Hematopoietic multipotent progenitor cell treated with erythropoietin and hydrocortisone succinate and interleukin-3 and kit ligand, for 8 days (in vitro differentiated cells): ENCODE data around the gene MLPH.

Experiments used
- DNase-seq: peaks from one replicate; pipeline ENCODE4 v3.0.0-alpha.2; 2015

The MLPH gene

DNA sequence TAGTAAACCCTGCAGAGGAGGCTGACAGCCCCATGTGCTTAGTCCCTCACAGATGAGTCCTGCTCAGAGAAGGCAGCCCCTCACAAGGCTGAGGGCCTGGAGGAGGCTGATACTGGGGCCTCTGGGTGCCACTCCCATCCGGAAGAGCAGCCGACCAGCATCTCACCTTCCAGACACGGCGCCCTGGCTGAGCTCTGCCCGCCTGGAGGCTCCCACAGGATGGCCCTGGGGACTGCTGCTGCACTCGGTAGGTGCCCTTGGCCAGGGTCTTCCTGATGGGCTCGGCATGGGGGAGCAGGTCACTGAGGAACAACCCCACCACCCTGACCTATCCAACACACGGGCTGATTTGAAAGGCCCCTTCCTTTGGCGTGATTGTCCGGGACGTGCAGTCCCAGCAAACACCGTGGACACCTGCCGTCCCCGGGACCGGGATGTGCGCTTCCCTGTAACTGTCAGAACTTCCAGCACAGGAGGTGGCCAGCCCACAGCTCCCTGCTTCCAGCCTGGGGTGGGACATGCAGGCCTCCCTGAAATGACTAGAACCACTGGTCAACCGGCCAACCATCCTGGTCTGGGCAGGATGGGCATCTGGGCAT is 38.6 kb downstream of the MLPH start:
- no peak for DNase-seq

DNA sequence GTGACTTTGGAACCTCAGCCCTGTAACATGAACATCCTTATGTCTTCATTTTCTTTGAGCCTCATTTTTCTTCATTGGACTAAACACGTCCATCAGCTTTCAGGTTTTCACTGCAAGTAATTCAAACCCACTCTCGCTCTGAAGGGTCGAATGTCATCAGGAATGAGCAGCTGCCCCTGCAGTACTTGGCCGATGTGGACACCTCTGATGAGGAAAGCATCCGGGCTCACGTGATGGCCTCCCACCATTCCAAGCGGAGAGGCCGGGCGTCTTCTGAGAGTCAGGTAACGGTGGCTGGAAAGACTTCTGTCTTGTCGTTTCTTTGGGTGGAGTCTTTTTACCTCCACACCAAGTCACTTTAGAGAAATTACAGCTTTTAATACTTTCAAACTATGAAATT is 40.2 kb downstream of the MLPH start:
- DNase-seq, result no peak

DNA sequence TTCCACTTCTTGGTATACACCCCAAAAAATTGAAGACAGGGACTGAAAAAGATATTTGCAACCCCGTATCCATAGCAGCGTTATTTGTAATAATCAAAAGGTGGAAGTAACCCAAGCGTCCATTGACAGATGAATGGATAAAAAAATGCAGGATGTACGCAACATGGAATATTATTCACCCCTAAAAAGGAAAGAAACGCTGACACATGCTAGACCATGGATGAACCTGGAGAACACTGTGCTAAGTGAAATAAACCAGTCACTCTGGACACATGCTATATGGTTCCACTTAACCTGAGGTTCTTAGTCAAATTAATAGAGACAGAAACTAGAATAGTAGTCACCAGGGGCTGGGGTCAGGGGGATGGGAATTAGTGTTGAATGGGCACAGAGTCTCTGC is 40.7 kb downstream of the MLPH start:
- no peak for DNase-seq

DNA sequence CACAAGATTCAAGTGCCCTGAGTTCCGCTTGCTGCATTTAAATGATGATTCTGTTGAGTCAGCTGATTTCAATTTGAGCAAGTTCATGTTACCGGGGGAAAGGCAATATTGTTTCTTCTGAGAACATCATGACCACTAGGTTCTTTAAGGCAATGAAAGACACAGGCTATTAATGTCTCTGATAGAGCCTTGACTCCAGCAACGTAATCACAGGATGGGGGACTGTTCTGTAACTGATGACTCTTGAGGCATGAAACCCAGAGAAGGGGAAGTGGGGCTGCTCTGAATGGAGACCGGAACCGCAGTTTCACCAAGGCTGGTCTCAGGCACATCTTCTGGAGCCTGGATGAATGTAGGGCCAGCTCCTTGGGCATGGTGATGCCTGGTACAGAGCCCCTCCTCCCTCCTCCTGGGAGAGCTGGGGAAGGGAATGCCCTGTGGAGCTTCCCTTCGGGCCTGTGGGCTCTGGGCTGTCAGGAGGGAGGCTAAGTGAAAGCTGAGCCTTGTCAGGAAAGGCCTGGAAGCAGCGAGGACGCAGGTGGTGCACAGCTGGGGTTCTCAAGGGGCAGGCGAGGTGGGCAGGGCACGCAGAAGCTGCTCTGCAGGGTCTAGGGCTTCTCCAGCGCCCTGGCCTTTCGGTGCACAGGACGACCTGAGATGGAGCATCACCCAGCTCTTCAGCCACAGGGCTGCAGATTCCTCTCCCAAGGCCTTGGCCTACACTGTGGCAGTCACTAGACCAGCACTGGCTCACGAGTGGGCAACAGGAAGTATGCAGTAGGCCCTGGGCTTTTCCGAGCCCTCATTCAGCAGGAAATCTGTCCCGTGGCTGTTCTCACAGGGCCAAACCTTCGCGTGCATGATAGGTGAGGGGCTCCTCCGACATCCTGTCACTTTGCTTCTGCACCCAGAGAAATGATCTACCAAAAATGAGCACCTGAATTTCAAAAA is 42.7 kb downstream of the MLPH start:
- no peak for DNase-seq

DNA sequence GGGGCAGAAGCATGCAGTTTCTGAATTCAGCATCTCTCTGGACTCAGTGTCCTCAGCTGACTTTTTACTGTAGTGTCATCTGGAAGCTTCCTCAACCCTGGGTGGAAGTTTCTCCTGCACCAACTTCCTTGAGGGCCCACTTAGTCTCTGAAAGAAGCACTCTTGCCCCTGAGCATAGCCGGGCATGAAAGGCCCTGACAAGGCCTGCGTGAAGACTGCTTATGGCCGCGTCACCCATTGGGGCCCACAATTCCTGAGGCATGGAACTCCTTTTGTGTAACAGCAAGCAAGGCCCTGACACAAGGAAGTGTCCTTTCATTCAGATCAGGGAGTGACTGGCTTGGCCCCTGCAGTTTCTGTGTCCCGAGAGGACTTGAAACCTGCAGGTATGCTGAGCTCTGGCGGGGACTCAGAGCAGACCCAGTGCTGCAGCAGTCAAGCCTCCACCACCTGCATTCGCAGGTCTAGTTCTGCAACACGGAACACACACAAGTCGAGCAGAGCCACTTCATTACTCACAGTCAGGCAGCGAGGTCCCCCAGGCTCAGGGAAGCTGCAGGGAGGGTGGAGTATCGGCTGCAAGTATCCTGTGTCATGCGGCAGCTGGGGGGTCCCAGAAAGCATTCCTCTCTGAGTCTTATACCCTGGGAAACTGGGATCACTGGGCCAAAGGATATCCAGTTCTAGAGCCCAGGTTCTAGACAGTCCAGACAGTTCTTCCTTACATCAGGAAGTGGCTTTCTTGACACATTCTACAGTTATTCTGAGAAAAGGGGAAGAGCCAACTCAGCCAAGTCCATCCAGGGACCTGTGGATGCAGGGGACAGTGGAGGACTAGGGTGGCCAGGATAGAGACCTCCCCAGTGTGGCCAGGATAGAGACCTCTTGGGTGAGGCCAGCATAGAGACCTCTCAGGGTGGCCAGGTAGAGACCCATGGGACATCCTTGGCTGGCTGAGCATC is 43.7 kb downstream of the MLPH start:
- no peak for DNase-seq

DNA sequence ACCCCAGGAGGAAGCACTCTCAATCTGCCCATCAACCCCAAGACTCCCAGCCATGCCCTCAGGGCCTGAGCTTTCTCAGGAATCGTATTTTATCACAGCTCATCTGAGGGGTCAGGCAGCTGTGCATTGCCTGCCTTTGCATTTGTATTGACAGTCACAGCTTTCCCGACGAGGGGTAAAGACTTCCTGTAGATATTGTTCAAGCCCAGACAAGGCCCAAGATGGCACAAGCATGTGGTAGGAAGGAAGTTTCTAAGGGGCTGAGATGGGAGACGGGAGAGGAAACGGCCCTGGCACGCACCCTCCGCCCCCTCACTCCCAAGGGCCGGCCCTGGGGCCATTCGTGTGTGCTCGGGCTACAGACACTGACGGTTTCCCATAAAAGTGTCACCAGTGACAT is 45.1 kb downstream of the MLPH start:
- no peak for DNase-seq

DNA sequence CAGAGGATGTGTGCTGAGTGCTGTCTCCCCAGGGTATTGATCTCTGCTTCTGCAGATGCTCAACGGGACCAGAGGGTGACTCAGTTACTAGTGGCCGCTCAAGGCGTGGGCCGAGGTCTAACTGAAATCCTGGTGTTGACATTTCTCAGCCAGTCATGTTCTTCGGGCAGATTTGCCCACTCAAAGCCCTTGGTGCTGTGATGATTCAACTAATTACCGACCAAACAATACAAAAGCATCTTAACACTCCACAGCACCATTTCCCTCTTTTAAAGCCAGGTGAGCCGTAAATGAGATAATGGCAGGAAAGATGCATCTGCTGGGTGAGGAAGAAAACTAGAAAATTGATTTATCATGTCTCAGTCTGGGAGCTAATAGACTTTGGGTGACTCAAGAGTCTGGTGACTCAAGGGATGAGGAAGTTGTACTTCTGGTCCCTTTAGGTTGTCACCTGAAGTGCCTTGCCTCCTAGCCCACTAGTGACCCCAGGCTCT is 46.7 kb downstream of the MLPH start:
- no peak for DNase-seq

DNA sequence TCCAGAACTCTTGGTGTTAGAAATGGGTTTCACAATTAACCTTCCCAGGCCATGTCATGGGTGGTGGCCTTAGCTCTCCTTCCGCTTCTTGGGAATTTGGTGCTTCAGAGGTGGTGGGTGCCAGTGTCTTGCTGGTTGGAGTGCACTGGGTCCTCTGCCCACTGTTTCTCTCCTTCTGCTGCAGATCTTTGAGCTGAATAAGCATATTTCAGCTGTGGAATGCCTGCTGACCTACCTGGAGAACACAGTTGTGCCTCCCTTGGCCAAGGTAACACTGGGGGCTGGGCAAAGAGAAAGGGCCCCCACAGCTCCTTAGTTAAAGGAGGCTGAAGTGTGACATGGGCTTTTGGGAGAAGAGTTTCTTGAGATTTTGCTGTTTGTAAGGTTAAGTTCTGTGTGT is 47.3 kb downstream of the MLPH start:
- DNase-seq, result no peak

DNA sequence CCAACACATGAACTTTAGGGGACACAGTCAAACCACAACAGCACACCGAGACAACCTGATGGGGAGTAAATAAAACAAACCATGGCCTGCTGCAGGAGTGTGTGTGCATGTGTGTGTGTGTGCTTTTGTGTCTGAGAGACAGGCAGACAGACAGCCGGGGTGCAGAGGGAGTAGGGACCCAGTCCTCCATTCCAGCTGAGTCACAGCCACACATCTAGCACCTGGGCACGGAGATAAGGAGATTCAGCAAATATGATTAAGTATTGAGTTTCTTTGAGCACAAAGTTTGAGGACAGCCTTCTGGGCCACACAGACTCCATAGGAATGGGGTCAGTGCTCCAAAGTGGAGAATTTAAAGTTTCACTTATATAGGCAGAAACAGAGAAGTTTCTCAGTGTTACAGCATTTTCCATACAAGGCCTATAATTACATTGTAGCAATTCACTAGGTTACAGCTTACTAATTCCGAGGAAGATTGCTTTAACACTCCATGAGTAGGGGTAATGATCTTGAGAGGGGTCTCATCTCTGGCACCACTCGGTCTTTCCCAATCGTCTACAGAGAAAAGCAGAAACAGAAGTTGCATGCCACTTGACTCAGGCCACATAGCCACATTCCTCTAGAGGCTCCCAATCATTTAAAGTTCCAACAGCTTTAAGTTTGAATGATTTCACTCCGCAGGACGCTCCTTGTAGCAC is 48.5 kb downstream of the MLPH start:
- peak; percentile 64 for DNase-seq

DNA sequence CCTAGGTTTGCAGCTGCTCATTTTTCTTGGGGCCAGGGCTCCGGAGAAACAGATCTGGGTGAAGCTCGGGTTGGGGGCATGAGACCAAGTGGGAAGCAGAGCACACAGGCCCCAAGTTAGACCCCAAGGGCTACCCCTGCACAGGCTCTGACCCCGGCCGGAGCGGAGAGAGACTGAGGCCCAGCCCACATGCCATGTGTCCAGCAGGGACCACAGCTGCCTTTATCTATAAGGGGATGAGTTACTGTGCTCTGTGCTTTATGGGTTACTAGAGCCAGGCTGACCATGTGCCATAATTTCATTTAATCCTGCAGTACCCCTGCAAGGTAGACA is 49.0 kb downstream of the MLPH start:
- no peak for DNase-seq

DNA sequence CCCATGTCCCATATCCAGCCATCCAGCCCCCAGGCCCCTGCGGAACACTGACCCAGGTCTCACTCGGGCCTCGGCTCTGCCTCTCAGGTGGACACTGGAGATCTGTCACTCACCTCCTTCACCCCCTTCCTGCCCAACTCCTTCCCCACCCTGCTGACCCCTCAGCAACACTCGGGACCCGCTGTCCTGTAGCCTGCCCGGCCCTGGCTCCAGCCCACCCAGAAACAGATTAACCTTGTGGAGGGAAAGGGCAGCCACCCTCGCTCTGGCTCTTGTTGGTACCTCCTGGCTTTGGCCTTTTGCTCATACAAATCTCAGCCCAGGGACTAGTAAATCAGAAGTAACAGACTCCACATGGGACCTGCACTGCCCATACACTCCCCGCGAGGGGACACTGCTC is 49.6 kb downstream of the MLPH start:
- no peak for DNase-seq

DNA sequence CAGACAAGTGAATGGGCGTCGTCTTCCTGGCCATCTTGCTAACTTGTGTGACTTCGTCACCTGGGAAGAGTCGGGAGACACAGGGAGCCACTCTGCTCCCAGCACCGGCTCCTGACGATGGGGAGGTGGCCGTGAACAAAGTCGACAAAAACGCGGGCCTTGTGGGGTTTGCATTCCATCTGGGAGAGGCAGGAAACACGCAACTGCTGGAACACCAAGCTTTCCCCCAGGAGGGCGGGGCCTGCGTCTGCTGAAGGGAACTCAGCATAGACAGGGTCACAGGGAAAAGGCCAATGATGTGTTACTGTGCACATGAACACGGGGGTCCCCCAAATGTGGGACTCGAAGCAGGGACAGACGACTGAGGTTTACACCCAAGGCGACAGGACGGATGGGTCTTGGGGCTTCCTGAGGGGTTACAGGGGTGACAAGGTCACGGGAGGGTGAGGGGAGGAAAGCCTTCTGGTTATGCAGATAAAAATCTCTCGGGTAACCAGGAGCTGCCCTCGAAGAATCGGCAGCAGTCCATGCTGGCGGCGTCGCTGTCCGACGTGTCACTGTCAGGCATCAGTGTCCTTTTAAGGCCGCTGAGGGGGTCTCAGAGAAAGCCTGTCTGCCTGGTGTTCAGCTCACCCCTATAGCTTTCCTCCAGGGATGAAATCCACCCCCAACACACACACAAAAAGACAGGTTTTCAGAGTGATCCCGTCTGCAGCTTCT is 51.1 kb downstream of the MLPH start:
- no peak for DNase-seq

DNA sequence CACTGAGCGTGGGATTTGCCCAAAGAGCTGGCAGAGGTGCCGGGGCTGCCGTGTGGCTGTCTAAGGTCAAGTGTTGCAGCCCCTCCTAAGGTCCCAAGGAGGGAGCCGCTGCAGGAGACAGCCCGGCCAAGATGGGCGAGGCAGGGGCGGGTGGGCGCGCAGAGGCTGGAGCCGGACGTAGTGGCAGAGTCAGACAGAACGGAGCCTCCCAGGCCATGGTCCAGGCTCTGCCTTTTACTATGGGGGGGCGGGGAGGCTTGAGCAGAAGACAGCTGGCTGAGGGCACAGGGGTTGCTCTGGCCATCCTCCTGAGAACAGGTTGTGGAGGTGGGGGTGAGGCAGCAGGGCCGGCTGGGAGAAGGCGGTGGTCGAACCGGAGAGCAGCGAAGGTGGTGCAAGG is 51.9 kb downstream of the MLPH start:
- no peak for DNase-seq

DNA sequence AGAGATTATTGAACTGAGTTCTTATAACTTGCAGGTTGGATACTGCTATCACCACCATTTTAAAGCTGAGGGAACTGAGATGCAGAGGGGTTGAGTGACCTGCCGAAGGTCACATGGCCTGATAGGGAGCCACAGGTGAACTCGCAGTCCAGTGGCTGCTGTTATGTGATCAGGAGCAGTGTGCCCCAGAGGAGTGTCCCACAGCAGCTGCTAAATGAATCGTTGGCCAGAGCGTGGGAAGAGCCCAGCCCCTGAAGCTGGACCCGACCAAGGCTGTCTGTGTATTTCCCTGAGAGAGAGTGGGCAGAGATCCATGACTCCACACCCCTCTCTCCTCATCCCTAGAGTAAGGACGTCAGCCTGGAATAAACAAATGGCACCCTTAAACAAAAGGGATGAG is 52.6 kb downstream of the MLPH start:
- DNase-seq, result no peak

DNA sequence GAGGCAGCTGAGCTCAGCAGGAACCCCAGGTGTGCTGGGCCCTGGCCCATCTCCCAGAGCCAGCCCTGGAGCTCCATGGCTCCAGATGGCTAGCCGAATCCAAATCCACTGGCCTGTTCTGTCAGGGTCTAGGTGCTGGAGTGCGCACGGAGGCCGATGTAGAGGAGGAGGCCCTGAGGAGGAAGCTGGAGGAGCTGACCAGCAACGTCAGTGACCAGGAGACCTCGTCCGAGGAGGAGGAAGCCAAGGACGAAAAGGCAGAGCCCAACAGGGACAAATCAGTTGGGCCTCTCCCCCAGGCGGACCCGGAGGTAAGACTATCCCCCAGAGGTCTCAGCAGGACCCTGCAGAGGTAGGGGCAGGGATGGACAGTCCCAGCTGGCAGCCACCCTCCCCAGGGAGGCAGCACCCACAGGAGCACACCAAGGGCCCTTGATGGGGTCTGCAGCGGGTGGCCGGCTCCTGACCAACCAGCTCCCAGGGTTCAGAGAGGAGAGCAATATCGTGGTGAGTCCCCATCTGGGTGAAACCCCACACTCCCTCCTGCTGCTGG is 53.2 kb downstream of the MLPH start:
- DNase-seq, result no peak

DNA sequence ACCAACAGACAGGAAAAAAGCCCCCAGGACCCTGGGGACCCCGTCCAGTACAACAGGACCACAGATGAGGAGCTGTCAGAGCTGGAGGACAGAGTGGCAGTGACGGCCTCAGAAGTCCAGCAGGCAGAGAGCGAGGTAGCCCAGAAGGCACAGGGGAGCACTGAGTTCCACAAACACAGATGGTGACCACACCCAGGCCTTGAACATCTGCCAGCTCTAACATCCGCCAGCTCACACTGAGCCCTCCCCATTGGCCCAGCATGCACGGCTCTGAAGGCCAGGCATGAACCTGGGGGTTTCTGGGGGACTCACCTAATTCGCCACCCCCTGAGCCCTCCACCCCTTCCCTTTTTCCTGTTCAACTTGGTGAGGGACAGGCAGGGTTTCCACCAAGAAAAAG is 53.8 kb downstream of the MLPH start:
- peak; percentile 88 for DNase-seq

DNA sequence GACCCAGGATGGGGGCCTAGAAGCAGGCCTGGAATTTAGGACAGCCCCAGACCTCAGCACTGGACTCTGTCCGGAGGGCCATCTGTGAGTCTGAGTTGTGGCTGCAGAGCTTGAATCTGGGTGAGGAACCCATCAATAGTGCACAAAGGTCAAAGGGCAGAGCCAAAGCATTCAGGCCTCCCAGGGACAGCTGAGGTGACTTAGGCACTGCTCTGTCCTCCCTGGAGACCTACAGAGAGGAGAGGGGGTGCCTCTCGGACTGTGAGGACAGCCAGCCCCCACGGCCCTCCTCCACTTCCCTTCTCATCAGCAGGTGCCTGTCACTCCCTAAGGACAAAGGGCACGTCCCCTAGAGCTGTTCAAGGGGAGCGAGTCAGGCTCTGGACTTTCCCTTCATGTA is 54.2 kb downstream of the MLPH start:
- no peak for DNase-seq

DNA sequence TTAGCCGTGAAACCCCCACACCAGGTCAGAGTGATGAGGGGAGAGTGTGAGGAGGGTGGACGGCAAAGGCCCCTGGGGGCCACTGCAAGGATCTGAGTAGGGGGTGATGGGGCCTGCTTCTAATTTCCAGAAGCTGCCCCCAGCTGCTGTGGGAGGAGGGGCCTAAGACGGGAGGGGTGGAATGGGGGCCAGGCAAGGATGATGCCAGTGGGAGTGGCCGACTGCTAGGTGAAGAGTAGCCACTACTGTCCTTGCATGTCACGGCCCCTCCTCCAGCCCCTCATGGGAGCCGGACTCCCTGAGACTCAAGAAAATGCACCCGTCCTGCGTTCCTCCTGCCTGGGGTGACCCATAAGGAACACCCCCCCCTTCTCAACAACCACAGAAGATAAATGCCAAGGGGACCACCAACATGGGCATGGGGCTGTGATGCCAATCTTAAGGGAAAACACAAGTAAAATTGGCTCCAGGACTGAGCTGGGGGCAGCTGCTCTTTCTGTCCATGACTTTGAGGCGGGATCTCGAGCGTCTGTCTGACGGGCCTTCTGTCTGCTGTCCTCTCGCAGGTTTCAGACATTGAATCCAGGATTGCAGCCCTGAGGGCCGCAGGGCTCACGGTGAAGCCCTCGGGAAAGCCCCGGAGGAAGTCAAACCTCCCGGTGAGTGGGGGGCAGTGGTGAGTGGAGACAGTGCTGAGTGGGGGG is 55.1 kb downstream of the MLPH start:
- no peak for DNase-seq

DNA sequence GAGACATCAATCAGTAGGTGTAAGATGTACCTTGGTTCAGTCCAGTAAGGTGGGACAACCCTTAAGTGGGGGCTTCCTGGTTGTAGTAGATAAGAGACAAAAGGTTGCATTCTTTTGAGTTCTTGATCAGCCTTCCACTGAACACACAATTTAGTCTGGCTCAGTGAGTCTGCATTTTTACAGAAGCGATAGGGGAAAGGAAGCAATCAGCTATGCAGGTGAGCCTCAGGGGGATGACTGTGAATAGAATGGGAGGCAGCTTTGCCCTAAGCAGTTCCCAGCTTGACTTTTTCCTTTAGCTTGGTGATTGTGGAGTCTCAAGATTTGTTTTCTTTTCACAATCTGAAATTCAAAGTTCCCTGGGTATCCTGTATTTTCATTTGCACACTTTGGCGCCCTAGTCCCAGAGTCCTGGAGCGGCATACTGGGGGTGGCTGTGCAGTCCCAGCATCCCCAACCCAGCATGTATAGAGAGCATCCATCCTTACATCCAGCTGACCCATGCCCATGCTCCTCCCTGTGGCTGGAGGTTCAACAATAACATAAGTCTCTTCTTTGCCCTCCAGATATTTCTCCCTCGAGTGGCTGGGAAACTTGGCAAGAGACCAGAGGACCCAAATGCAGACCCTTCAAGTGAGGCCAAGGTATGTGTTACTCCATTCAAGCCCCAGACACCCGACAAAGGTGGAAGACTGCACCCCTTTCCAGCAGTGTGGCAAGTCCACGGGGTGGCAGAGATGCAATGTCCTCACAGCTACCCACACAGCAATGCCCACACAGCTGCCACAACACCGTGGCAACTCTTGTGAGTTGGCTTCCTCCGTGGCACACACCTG is 59.2 kb downstream of the MLPH start:
- DNase-seq, result no peak

DNA sequence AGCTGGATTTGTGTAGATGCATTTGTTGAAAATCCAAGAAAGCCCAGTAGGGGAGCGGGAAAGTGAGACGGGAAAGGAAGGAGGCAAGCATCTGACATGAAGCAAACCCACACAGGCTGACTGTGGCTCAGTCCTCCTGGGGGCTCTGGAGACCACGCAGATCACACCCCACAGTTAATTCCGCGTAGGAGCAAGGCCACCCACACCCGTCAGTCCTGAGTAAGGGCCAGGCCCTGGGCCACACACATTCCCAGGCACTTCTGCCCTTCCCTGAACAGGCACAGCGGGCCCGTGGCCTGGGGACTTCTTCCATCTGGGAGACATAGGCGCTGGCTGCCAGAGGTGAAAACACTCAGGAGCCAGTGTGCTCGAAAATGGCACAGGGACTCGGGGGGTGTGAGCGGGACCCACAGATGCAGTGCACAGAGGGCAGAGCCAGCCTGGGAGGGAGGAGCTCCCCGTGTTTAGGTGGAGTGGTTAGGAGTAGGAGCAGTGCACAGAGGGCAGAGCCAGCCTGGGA is 59.9 kb downstream of the MLPH start:
- DNase-seq, result no peak
